ENCODE measurements around the gene SIRT6. TPM values are rescaled to one million over a fixed set of nuclear protein-coding genes. Genes with fewer than 3 reads are reported as not detected.
"Not testable (repeated sequence)": the region's sequence is repeated elsewhere in the genome, so short reads cannot be mapped to it uniquely, and the experiment has no call there.

Gene SIRT6
- total RNA-seq, 4 donors from 2014 or later: 18.7 to 39.8 (median 32.9) TPM

- WGBS, 2 donors: 83 to 91% methylated on average over 8 of the region's 8 CpGs
- TF ChIP-seq POLR2A (IDR thresholded peaks at IDR 0.05): no peak
- TF ChIP-seq, protein P1, sequence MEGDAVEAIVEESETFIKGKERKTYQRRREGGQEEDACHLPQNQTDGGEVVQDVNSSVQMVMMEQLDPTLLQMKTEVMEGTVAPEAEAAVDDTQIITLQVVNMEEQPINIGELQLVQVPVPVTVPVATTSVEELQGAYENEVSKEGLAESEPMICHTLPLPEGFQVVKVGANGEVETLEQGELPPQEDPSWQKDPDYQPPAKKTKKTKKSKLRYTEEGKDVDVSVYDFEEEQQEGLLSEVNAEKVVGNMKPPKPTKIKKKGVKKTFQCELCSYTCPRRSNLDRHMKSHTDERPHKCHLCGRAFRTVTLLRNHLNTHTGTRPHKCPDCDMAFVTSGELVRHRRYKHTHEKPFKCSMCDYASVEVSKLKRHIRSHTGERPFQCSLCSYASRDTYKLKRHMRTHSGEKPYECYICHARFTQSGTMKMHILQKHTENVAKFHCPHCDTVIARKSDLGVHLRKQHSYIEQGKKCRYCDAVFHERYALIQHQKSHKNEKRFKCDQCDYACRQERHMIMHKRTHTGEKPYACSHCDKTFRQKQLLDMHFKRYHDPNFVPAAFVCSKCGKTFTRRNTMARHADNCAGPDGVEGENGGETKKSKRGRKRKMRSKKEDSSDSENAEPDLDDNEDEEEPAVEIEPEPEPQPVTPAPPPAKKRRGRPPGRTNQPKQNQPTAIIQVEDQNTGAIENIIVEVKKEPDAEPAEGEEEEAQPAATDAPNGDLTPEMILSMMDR (IDR thresholded peaks at IDR 0.05): no peak
- no peak for DNase-seq (ENCODE audit: low spot score in 2 of 2)
- intact Hi-C loops (cut with DNase I; ENCODE audit: low total_unique reads): no loop called here
- H3K4me3 ChIP-seq (ENCODE audit: low read depth, poor library complexity, severe bottlenecking): no peak overlapping the region
Observed at GRCh38 chr19:4136680-4137088, 45.7 kb downstream of the SIRT6 start.

GRCh38 chr19:4135386-4135785 is 47.0 kb downstream of the SIRT6 start:
- H3K4me3 ChIP-seq (ENCODE audit: low read depth, poor library complexity, severe bottlenecking); DNase-seq (ENCODE audit: low spot score in 2 of 2); intact Hi-C loops (cut with DNase I; ENCODE audit: low total_unique reads): not testable (repeated sequence)
- WGBS, 2 donors: 91 to 92% methylated on average over 9 of the region's 9 CpGs

DNA sequence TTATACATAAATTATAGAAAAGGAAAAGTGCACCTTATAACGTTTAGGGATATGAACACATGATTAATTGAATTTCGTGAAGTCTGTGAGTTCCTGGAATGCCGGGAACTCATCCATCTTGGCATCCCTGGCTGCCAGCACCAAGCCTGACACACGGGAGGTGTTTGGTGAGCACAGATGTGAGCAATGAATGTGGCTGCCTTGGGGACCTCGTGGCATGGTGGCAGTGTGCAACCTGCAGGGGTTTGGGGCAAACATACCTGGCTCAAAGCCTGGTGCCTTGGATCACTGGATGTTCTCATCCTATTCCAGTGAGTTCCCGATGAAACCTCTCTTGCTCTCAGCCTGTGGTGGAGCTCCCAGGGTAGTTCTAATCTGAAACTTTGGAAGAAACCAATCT is 48.0 kb downstream of the SIRT6 start:
- no peak for DNase-seq (ENCODE audit: low spot score in 2 of 2)
- H3K4me3 ChIP-seq (ENCODE audit: low read depth, poor library complexity, severe bottlenecking): no peak overlapping the region
- no peak for TF ChIP-seq POLR2A (IDR thresholded peaks at IDR 0.05)
- TF ChIP-seq, protein P1 (IDR thresholded peaks at IDR 0.05): no peak
- WGBS, 2 donors: 14 to 21% methylated on average over 6 of the region's 6 CpGs
- intact Hi-C loops (cut with DNase I; ENCODE audit: low total_unique reads): no loop called here

GRCh38 chr19:4130744-4131438 is 51.5 kb downstream of the SIRT6 start:
- intact Hi-C loops (cut with DNase I; ENCODE audit: low total_unique reads): no loop called here
- DNase-seq (ENCODE audit: low spot score in 2 of 2): no peak
- WGBS, 2 donors: 34 to 36% methylated on average over 8 of the region's 8 CpGs
- H3K4me3 ChIP-seq (ENCODE audit: low read depth, poor library complexity, severe bottlenecking): no peak overlapping the region
- TF ChIP-seq POLR2A (IDR thresholded peaks at IDR 0.05): no peak
- TF ChIP-seq, protein P1 (IDR thresholded peaks at IDR 0.05): no peak

GRCh38 chr19:4129050-4129449 is 53.3 kb downstream of the SIRT6 start:
- WGBS, 2 donors: 93% methylated on average over 7 of the region's 7 CpGs
- intact Hi-C loops (cut with DNase I; ENCODE audit: low total_unique reads); H3K4me3 ChIP-seq (ENCODE audit: low read depth, poor library complexity, severe bottlenecking); DNase-seq (ENCODE audit: low spot score in 2 of 2): not testable (repeated sequence)

DNA sequence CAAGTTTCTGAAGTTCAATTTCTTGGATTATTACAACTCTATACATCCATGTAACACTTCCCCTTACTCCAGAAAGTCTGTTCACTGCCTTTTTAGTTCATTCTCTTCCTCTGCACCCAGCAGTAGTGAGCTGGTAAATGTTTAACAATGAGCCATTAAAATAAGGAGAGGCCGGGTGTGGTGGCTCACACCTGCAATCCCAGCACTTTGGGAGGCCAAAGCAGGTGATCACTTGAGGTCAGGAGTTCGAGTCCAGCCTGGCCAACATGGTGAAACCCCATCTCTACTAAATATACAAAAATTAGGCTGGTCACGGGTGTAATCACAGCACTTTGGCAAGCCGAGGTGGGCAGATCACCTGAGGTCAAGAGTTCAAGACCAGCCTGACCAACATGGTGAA is 55.0 kb downstream of the SIRT6 start:
- WGBS, 2 donors: 79 to 92% methylated on average over 4 of the region's 4 CpGs
- intact Hi-C loops (cut with DNase I; ENCODE audit: low total_unique reads); H3K4me3 ChIP-seq (ENCODE audit: low read depth, poor library complexity, severe bottlenecking); DNase-seq (ENCODE audit: low spot score in 2 of 2): not testable (repeated sequence)

- intact Hi-C loops (cut with DNase I; ENCODE audit: low total_unique reads): no loop called here
- DNase-seq (ENCODE audit: low spot score in 2 of 2): no peak
- no peak for TF ChIP-seq POLR2A (IDR thresholded peaks at IDR 0.05)
- TF ChIP-seq, protein P1 (IDR thresholded peaks at IDR 0.05): no peak
- H3K4me3 ChIP-seq (ENCODE audit: low read depth, poor library complexity, severe bottlenecking): no peak overlapping the region
- WGBS, 2 donors: 47 to 48% methylated on average over 8 of the region's 8 CpGs
Observed at GRCh38 chr19:4124638-4125037, 57.7 kb downstream of the SIRT6 start.

Other genes starting within 250 kb of the SIRT6 start
- not detected for gene NMRK2, start 249.5 kb downstream of the SIRT6 start, total RNA-seq
- 10 to 100 TPM; 75.6 to 90.9 (median 82.2) TPM for gene DAPK3, start 211.5 kb downstream of the SIRT6 start, total RNA-seq
- gene EEF2, start 197.1 kb downstream of the SIRT6 start, total RNA-seq: 1,000 to 10,000 TPM; 2,068 to 2,517 (median 2,443) TPM
- 10 to 100 TPM; 20.8 to 35.1 (median 26.9) TPM for gene PIAS4, start 174.8 kb downstream of the SIRT6 start, total RNA-seq
- gene ZBTB7A, start 115.7 kb downstream of the SIRT6 start, total RNA-seq: 100 to 1,000 TPM; 138 to 162 (median 152) TPM
- 100 to 1,000 TPM in 3 of 4 donors, 10 to 100 TPM in 1; 89.0 to 111 (median 106) TPM for gene MAP2K2, start 58.4 kb downstream of the SIRT6 start, total RNA-seq
- gene CREB3L3, start 28.9 kb downstream of the SIRT6 start, total RNA-seq: not detected
- 1 to 10 TPM in 2 of 4 donors, under 1 TPM in 1, not detected in 1; 0.22 to 3.2 (median 1.5) TPM for gene ANKRD24, start 126 bp upstream of the SIRT6 start, total RNA-seq
- gene EBI3, start 47.0 kb upstream of the SIRT6 start, total RNA-seq: 1 to 10 TPM in 1 of 4 donors, not detected in 3; 2.2 TPM
- gene YJU2, start 64.5 kb upstream of the SIRT6 start, total RNA-seq: 10 to 100 TPM; 23.4 to 33.6 (median 28.3) TPM
- not detected for gene SHD, start 96.7 kb upstream of the SIRT6 start, total RNA-seq
- not detected for gene TMIGD2, start 119.8 kb upstream of the SIRT6 start, total RNA-seq
- gene FSD1, start 122.0 kb upstream of the SIRT6 start, total RNA-seq: under 1 TPM in 2 of 4 donors, not detected in 2; 0.16 to 0.64 TPM
- 100 to 1,000 TPM in 2 of 4 donors, 10 to 100 TPM in 2; 78.5 to 159 (median 122) TPM for gene STAP2, start 156.3 kb upstream of the SIRT6 start, total RNA-seq
- 10 to 100 TPM in 1 of 4 donors, 1 to 10 TPM in 3; 4.4 to 10.6 (median 7.8) TPM for gene MPND, start 161.0 kb upstream of the SIRT6 start, total RNA-seq
- 100 to 1,000 TPM; 109 to 117 (median 112) TPM for gene SH3GL1, start 218.0 kb upstream of the SIRT6 start, total RNA-seq
- 10 to 100 TPM in 3 of 4 donors, 1 to 10 TPM in 1; 9.0 to 25.9 (median 12.6) TPM for gene CHAF1A, start 220.1 kb upstream of the SIRT6 start, total RNA-seq

Data from lower leg skin (tissue), 4 donors.